ENCODE data around the gene FAM221A. TPM values are rescaled to one million over a fixed set of nuclear protein-coding genes. Genes with fewer than 3 reads are reported as not detected.

Gene FAM221A
- total RNA-seq, 1 experiment from 2014 or later = 15.0 TPM

- Histone ChIP-seq H3K56ac (ENCODE audit: insufficient read length, low read depth, low read length) (no peak overlapping the region), H4K20me1 (ENCODE audit: control insufficient read depth, insufficient read depth, insufficient read length) (no peaks in the 10 kb centered on the region), H3T11ph (ENCODE audit: low read length) (no peak overlapping the region), H4K5ac (ENCODE audit: insufficient read length, low read depth, low read length) (no peak overlapping the region), H3K79me1 (ENCODE audit: insufficient read depth, low read depth, low read length, poor library complexity, severe bottlenecking) (no peaks in the 10 kb centered on the region), H3K4me1 (ENCODE audit: insufficient read depth, low read length) (no peaks in the 10 kb centered on the region), H4K91ac (ENCODE audit: insufficient read length, low read depth, low read length) (no peak overlapping the region), H3K23me2 (ENCODE audit: insufficient read length, low read depth, low read length, poor library complexity, severe bottlenecking) (no peaks in the 10 kb centered on the region), H3K9ac (ENCODE audit: extremely low read depth, insufficient read length, low read length) (no peak overlapping the region), H3K4ac (ENCODE audit: low read depth, low read length) (no peak overlapping the region), H3K27ac (ENCODE audit: insufficient read length, low read depth, low read length) (no peak overlapping the region), H3K4me2 (ENCODE audit: insufficient read depth, insufficient read length, low read length) (no peak overlapping the region), H2BK120ac (ENCODE audit: low read depth, low read length, poor library complexity, severe bottlenecking) (no peak overlapping the region), H2BK5ac (ENCODE audit: insufficient read length, low read length) (no peak overlapping the region), H2AFZ (ENCODE audit: low read length) (no peak overlapping the region), H2BK12ac (ENCODE audit: insufficient read length, low read depth, low read length) (no peak overlapping the region), H2BK20ac (ENCODE audit: low read depth, low read length, poor library complexity, severe bottlenecking) (no peak overlapping the region), H2BK15ac (ENCODE audit: low read depth, low read length) (no peak overlapping the region), H3K18ac (ENCODE audit: insufficient read length, low read depth, low read length) (no peak overlapping the region), H4K8ac (replicated peaks; ENCODE audit: insufficient read length, low read depth, low read length) (no peak overlapping the region), H3K14ac (ENCODE audit: insufficient read depth, low read length) (no peak overlapping the region), H3K9me3 (ENCODE audit: control insufficient read depth, low read depth, low read length) (no peaks in the 10 kb centered on the region), H3K23ac (ENCODE audit: insufficient read length, low read depth, low read length) (no peak overlapping the region), H2AK5ac (ENCODE audit: insufficient read length, low read length) (no peak overlapping the region), H3K79me2 (ENCODE audit: insufficient read depth, low read length) (no peaks in the 10 kb centered on the region), H3K27me3 (ENCODE audit: insufficient read depth, low read length) (no peaks in the 10 kb centered on the region)
- no CpG with 5 or more reads among the region's 1 CpG for WGBS (ENCODE audit: extremely low coverage, insufficient read length, low lambda C conversion rate)
- H3K27me3 Mint-ChIP-seq (ENCODE audit: low read depth) = peaks cover 15% of the 10 kb centered on the region
- no peaks in the 10 kb centered on the region for H3K4me1 Mint-ChIP-seq
- TF ChIP-seq CTCF (conservative IDR thresholded peaks at IDR 0.05) = no peak
- H3K36me3 Mint-ChIP-seq (ENCODE audit: insufficient read depth in 1 of 3, low read depth in 3 of 3) = no peaks in the 10 kb centered on the region
- no peak for DNase-seq
- no peaks in the 10 kb centered on the region for H3K9me3 Mint-ChIP-seq
- H3K27ac Mint-ChIP-seq = no peak overlapping the region
- H3K4me3 Mint-ChIP-seq = no peak overlapping the region
Observed at GRCh38 chr7:23714579-23714978, 34.6 kb downstream of the FAM221A start.

Data from H9 (cell line).